ENCODE results near the gene FAM111A. TPM values are rescaled to one million over a fixed set of nuclear protein-coding genes. Genes with fewer than 3 reads are reported as not detected.

The FAM111A gene
- total RNA-seq, 3 donors from 2014 or later (not counting 1 experiment from before 2014, with no cell fraction given), result 93.7 to 125 (median 102) TPM

DNA sequence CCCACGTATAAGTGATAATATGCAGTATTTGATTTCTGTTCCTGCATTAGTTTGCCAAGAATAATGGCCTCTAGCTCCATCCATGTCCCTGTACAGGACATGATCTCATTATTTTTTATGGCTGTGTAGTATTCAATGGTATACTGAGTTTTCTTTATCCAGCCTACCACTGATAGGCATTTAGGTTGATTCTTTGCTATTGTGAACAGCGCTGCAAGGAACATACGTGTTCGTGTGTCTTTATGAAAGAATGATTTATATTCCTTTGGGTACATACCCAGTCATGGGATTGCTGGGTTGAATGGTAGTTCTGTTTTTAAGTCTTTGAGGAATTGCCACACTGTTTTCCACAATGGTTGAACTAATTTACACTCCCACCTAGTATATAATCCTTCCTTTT, 1.5 kb upstream of the FAM111A start:
- no peak for ATAC-seq
- H3K27ac Mint-ChIP-seq, result peak overlapping the region; percentile 95 to 98

DNA sequence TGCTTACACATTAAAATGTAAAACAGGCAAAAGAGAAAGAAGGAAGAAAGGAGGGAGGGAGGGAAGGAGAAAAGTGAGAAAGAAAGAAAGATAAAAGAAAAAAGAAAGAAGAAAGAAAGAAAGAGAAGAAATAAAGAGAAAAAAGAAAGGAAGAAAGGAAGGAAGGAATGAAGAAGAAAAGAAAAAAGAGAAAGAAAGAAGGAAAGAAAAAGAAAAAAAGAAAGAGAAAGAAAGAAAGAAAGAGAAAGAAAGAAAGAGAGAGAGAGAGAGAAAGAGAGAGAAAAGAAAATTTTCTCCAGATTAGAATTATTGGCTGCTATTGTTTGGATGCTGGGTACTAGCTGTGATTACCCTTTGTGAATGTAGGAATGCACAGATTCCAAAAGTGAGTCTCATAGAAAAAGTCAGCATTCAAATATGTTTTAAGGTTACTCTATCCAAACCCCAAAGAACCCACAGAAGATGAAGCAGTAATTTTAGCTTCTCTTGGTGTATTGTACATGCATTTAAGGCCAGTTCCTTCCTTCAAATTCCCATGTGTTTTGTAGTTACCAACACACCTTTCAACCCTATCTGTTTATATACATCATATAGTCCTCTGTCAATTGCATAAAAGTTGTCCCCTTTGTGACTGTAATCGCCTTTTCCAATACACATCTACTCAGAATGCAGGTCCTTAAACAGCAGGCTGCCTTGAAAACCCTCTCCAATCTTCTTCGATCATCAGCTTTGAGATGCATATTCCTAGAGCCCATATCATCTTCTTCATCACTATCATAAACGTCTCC, 789 bp upstream of the FAM111A start:
- Histone ChIP-seq H3K9me3 (ENCODE audit: control insufficient read depth, insufficient read depth, low read length) (no peaks in the 10 kb centered on the region), H3K4me3 (ENCODE audit: low read length) (peak overlapping the region; percentile 88), H3K27me3 (ENCODE audit: control insufficient read depth, insufficient read depth, low read length) (no peaks in the 10 kb centered on the region), H3K36me3 (ENCODE audit: control insufficient read depth, insufficient read depth, low read length) (peaks cover 12% of the 10 kb centered on the region), H3K4me1 (ENCODE audit: control insufficient read depth, insufficient read depth, low read length) (peaks cover 18% of the 10 kb centered on the region), H3K27ac (ENCODE audit: low read length) (peak overlapping the region; percentile 94)
- 0% methylated on average over 3 of the region's 3 CpGs for WGBS (ENCODE audit: insufficient coverage)
- Mint-ChIP-seq H3K36me3 (no peaks in the 10 kb centered on the region), H3K27me3 (ENCODE audit: low read depth in 2 of 2) (no peaks in the 10 kb centered on the region), H3K4me1 (peaks cover 49 to 50% of the 10 kb centered on the region in 2 donors), H3K4me3 (peak overlapping the region; percentile 100), H3K9me3 (no peaks in the 10 kb centered on the region), H3K27ac (peak overlapping the region; percentile 95 to 98)
- intact Hi-C loops (cut with micrococcal nuclease), result loop anchor here (1.0 to 5.0 kb wide), 3 partner anchors 29 to 1485 kb away; partner anchors contain the start of genes CLP1 and ZFP91
- no peak for DNase-seq
- no peak for ATAC-seq
- TF ChIP-seq, protein P1, sequence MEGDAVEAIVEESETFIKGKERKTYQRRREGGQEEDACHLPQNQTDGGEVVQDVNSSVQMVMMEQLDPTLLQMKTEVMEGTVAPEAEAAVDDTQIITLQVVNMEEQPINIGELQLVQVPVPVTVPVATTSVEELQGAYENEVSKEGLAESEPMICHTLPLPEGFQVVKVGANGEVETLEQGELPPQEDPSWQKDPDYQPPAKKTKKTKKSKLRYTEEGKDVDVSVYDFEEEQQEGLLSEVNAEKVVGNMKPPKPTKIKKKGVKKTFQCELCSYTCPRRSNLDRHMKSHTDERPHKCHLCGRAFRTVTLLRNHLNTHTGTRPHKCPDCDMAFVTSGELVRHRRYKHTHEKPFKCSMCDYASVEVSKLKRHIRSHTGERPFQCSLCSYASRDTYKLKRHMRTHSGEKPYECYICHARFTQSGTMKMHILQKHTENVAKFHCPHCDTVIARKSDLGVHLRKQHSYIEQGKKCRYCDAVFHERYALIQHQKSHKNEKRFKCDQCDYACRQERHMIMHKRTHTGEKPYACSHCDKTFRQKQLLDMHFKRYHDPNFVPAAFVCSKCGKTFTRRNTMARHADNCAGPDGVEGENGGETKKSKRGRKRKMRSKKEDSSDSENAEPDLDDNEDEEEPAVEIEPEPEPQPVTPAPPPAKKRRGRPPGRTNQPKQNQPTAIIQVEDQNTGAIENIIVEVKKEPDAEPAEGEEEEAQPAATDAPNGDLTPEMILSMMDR (IDR thresholded peaks at IDR 0.05), result no peak

More for the DNA sequence above, 1.5 kb upstream of the FAM111A start:
- Mint-ChIP-seq H3K4me3 (peak overlapping the region; percentile 100), H3K36me3 (no peaks in the 10 kb centered on the region), H3K4me1 (peaks cover 48 to 52% of the 10 kb centered on the region in 2 donors), H3K27me3 (ENCODE audit: low read depth in 2 of 2) (no peaks in the 10 kb centered on the region), H3K9me3 (no peaks in the 10 kb centered on the region)
- Histone ChIP-seq H3K27ac (ENCODE audit: low read length) (no peak overlapping the region), H3K4me1 (ENCODE audit: control insufficient read depth, insufficient read depth, low read length) (peaks cover 18% of the 10 kb centered on the region), H3K36me3 (ENCODE audit: control insufficient read depth, insufficient read depth, low read length) (peaks cover 10% of the 10 kb centered on the region), H3K9me3 (ENCODE audit: control insufficient read depth, insufficient read depth, low read length) (no peaks in the 10 kb centered on the region), H3K27me3 (ENCODE audit: control insufficient read depth, insufficient read depth, low read length) (no peaks in the 10 kb centered on the region), H3K4me3 (ENCODE audit: low read length) (no peak overlapping the region)
- no peak for DNase-seq
- TF ChIP-seq, protein P1 (IDR thresholded peaks at IDR 0.05), result no peak
- WGBS (ENCODE audit: insufficient coverage), result 92% methylated on average over 4 of the region's 4 CpGs
- intact Hi-C loops (cut with micrococcal nuclease), result loop anchor here (5.0 kb wide), 1 partner anchor 1484 kb away; the partner anchor contains the start of gene CLP1

DNA sequence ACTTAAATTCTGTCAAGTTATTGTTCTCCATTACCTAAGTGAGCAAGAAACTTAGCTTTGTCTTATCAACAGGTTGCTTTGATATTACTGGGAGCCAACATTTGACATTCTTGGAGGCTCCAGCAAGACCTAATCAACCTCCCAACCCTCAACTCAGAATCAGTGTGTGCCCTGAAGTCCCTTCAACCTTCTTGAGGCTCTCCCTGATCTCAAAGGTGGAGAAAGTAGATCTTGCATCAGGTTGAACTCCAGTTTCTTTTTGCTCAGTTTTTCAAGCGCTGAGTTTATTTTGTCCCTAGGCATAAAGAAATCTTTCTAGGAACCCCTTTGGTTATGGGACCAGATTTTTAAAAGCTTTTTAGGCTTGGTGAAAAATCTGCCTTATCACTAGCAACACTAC, 1.4 kb downstream of the FAM111A start:
- H3K4me1 ChIP-seq (ENCODE audit: control insufficient read depth, insufficient read depth, low read length), result peaks cover 18% of the 10 kb centered on the region
- H3K4me3 ChIP-seq (ENCODE audit: low read length), result peak overlapping the region; percentile 49
- ATAC-seq (no peak), DNase-seq (peak in 1 of 2 donors; percentile 31)
- H3K36me3 ChIP-seq (ENCODE audit: control insufficient read depth, insufficient read depth, low read length), result peaks cover 8% of the 10 kb centered on the region
- peaks cover 3% of the 10 kb centered on the region for H3K36me3 Mint-ChIP-seq
- H3K27ac ChIP-seq (ENCODE audit: low read length), result peak overlapping the region; percentile 94
- no peaks in the 10 kb centered on the region for H3K27me3 ChIP-seq (ENCODE audit: control insufficient read depth, insufficient read depth, low read length)
- WGBS (ENCODE audit: insufficient coverage), result 88% methylated on average over 1 of the region's 1 CpG
- H3K4me3 Mint-ChIP-seq, result peak overlapping the region; percentile 100
- no peaks in the 10 kb centered on the region for H3K27me3 Mint-ChIP-seq (ENCODE audit: low read depth in 2 of 2)
- intact Hi-C loops (cut with micrococcal nuclease), result loop anchor here (5.0 kb wide), 1 partner anchor 1487 kb away; the partner anchor contains the start of gene CLP1
- TF ChIP-seq, protein P1 (IDR thresholded peaks at IDR 0.05), result no peak
- H3K4me1 Mint-ChIP-seq, result peaks cover 53 to 54% of the 10 kb centered on the region in 2 donors
- no peaks in the 10 kb centered on the region for H3K9me3 ChIP-seq (ENCODE audit: control insufficient read depth, insufficient read depth, low read length)
- peak overlapping the region; percentile 95 to 98 for H3K27ac Mint-ChIP-seq
- no peaks in the 10 kb centered on the region for H3K9me3 Mint-ChIP-seq

Data from natural killer cell (primary cell).